Esophagus muscularis mucosa (tissue), 4 donors: ENCODE results near the gene TBR1.

Experiments
- EP300 ChIP-seq: sonication (generic); formaldehyde crosslinking; IDR thresholded peaks from one replicate; pipeline ENCODE4 v1.6.1; 2017; ENCODE audit warnings: antibody characterized with exemption
- POLR2A ChIP-seq: fragments of 450-650 bp; IDR thresholded peaks from one replicate; pipeline ENCODE4 v1.6.1; 2017; ENCODE audit warnings: antibody characterized with exemption, moderate library complexity, mild to moderate bottlenecking, low read depth
- TF ChIP-seq, protein P1 (sequence below), 3 experiments: fragments of 200-600 bp in 2 of 3; fragments of 450-650 bp in 1 of 3; sonication (generic) in 2 of 3; IDR thresholded peaks; one replicate each; pipeline ENCODE4 v1.5.1; 2017 to 2019; ENCODE audit warnings: antibody characterized with exemption in 3 of 3, mild to moderate bottlenecking in 2 of 3, moderate library complexity in 1 of 3

- TF ChIP-seq EP300 = no peak
- TF ChIP-seq POLR2A = no peak
- TF ChIP-seq, protein P1, sequence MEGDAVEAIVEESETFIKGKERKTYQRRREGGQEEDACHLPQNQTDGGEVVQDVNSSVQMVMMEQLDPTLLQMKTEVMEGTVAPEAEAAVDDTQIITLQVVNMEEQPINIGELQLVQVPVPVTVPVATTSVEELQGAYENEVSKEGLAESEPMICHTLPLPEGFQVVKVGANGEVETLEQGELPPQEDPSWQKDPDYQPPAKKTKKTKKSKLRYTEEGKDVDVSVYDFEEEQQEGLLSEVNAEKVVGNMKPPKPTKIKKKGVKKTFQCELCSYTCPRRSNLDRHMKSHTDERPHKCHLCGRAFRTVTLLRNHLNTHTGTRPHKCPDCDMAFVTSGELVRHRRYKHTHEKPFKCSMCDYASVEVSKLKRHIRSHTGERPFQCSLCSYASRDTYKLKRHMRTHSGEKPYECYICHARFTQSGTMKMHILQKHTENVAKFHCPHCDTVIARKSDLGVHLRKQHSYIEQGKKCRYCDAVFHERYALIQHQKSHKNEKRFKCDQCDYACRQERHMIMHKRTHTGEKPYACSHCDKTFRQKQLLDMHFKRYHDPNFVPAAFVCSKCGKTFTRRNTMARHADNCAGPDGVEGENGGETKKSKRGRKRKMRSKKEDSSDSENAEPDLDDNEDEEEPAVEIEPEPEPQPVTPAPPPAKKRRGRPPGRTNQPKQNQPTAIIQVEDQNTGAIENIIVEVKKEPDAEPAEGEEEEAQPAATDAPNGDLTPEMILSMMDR (IDR thresholded peaks at IDR 0.05) = no peak
These were observed 1.8 kb upstream of the TBR1 start for GRCh38 chr2:161414042-161415033.
